Measurements from ENCODE around the gene CPA3.

The CPA3 gene

GRCh38 chr3:148825476-148825875, 39.6 kb upstream of the CPA3 start:
- TF ChIP-seq CTCF (IDR thresholded peaks at IDR 0.05; ENCODE audit: borderline replicate concordance, insufficient read depth, low read depth, low read length), result no peak

GRCh38 chr3:148827585-148827984, 37.5 kb upstream of the CPA3 start, which contains the start of gene CPB1:
Gene CPB1 (plus strand): TSS chr3:148827811. CDS start chr3:148827824, 13 bp downstream.
- TF ChIP-seq CTCF (IDR thresholded peaks at IDR 0.05; ENCODE audit: borderline replicate concordance, insufficient read depth, low read depth, low read length), result no peak
- H3K4me3 ChIP-seq (ENCODE audit: low read depth, low read length), result no peak within 1 kb of the TSS

More at GRCh38 chr3:148825476-148825875, 39.6 kb upstream of the CPA3 start:
- no peak overlapping the region for H3K4me3 ChIP-seq (ENCODE audit: low read depth, low read length)

DNA sequence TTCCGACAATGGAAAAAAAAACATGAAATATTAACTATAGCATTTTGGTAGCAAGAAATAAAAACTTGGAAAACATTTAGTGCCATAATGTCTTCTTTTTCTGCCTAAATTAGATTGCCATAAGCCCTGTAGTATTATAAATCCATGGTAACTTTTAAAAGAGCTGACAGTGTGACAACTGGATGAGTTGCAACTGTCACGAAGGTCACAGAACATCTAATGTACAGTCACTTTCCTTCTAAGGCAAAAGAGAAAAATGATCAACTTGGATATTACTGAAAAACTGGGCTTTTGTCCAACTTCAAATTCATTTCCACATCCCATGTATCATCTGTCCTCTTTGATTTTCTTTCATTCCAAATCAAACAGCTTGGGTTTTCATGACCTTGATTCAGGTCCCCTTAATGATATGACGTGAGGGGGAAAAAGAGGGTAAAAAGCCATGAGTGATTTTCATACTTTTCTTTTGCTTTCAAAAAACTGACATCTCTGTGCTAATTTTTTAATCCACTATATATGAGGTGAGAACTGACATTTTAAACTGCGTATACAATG, 36.9 kb upstream of the CPA3 start:
- no peak overlapping the region for H3K4me3 ChIP-seq (ENCODE audit: low read depth, low read length)

DNA sequence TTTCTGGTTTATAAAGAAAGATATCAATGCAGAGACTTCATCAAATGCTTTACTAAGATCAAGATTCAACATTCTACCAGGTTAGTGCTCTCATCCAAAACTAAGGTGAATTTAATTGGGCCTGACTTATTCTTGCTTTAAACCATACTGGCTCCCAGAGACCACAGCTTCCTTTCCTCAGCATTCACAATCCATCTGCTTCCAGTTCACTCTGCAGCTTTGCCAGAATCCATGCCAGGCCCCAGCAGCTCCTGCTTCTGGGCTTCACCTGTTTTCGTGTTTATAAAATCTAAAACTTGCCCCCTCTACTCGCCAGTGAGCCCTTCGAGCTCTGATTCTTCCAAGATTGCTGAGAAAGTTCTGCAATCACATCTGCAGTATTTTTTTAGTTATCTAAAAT, 35.2 kb upstream of the CPA3 start:
- TF ChIP-seq CTCF (IDR thresholded peaks at IDR 0.05; ENCODE audit: borderline replicate concordance, insufficient read depth, low read depth, low read length), result no peak
- no peak overlapping the region for H3K4me3 ChIP-seq (ENCODE audit: low read depth, low read length)

More for the DNA sequence above, 36.9 kb upstream of the CPA3 start:
- TF ChIP-seq CTCF (IDR thresholded peaks at IDR 0.05; ENCODE audit: borderline replicate concordance, insufficient read depth, low read depth, low read length), result no peak

GRCh38 chr3:148833223-148833622, 31.9 kb upstream of the CPA3 start:
- H3K4me3 ChIP-seq (ENCODE audit: low read depth, low read length), result no peak overlapping the region
- TF ChIP-seq CTCF (IDR thresholded peaks at IDR 0.05; ENCODE audit: borderline replicate concordance, insufficient read depth, low read depth, low read length), result no peak

DNA sequence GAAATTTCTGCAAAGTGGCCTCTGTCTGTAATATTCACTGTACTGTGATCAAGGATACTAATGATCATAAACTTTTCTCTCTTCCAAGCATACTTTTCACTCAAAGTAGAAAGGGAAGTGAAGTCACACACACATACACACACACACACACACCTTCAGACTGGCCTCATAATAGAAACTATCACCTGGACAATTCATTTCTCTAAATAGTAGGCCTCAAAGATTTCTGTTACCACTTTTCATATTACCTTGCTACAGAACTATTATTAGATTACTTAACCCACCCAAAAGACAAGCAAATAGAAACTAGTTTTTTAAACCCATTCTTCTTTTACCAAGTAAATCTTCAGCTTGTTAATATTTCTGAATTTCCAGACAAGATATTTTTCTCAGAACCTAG, 25.3 kb upstream of the CPA3 start:
- no peak for TF ChIP-seq CTCF (IDR thresholded peaks at IDR 0.05; ENCODE audit: borderline replicate concordance, insufficient read depth, low read depth, low read length)
- no peak overlapping the region for H3K4me3 ChIP-seq (ENCODE audit: low read depth, low read length)

- H3K4me3 ChIP-seq (ENCODE audit: low read depth, low read length), result no peak overlapping the region
- TF ChIP-seq CTCF (IDR thresholded peaks at IDR 0.05; ENCODE audit: borderline replicate concordance, insufficient read depth, low read depth, low read length), result no peak
Measured at GRCh38 chr3:148840451-148840850, 24.6 kb upstream of the CPA3 start.

Data from GM12875 (cell line).